Left ventricle myocardium superior (tissue), 1 donor: ENCODE data around the gene MAPK7. TPM values are rescaled to one million over a fixed set of nuclear protein-coding genes. Genes with fewer than 3 reads are reported as not detected.
A peak's percentile ranks its signal among the peaks of the same experiment; 100 is the strongest.

Experiments used
- ATAC-seq: fragments of 200-7000 bp; cut with Tn5 transposase; one replicate; pipeline ENCODE4 v1.9.1; 2020; ENCODE audit warnings: mild to moderate bottlenecking, moderate library complexity
- DNase-seq: peaks from one replicate; pipeline ENCODE4 v3.0.0-alpha.2; 2020
- intact Hi-C: fragments of 100-400 bp; cut with micrococcal nuclease; formaldehyde crosslinking; loops from one replicate; pipeline ENCODE4 v1.11.0; 2022
- total RNA-seq: library from RNA; stranded (reverse); fragmentation: NEBNext Ultra II Directional; extraction: Animal tissue kit (Norgen Biotek cat#: 25700); gene quantifications from one replicate; pipeline ENCODE4 v1.2.1, GENCODE V29; 2021
- donor health status: DM: no; HTN: yes; CAD: no; lungs with severe emphysema.

Gene MAPK7
- total RNA-seq, 1 donor from 2014 or later, result 10.7 TPM

DNA sequence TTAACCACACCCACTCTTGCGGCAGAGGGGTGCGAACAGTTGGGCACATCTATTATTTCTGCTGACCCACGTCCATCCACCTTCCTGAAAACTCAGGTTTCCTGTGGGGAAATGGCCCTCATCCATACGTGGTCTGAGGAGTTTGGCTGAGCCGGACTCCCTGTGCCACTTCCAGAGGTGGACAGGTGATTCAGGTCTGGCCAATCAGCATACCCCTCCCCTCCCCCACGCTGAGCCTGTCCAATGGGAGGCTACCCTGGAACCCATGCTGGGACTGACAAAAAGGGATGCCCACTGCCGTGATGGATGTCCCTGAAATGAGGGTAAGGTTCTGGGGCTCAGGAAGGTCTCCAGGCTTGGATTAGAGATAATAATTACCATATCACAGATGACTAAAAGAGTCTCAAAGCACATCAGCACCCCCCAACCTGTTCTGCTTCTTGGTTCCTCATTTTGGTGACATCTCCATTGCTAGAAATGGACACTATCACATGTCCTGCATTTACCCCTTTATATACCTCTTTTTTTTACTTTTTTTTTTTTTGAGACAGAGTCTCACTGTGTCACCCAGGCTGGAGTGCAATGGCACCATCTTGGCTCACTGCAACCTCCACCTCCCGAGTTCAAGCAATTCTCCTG, 5.3 kb upstream of the MAPK7 start:
- ATAC-seq (no peak), DNase-seq (no peak)
- intact Hi-C loops, result no loop called here

GRCh38 chr17:19374136-19374535, 4.2 kb upstream of the MAPK7 start:
- ATAC-seq, result no peak
- intact Hi-C loops, result no loop called here

DNA sequence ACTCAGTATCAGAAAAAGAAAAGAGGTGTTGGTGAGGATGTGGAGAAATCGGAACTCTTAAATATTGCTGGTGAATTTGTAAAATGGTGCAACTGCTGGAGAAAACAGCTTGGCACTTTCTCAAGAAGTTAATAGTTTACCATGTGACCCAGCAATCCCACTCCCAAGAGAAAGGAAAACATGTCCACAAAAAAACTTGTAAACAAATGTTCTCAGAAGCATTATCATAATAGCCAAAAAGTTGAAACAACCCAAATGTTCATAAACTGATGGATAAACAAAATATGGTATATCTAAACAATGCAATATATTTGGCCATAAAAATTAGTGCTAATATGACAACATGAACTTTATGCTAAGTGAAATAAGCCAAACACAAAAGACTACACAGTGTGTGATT, 2.6 kb upstream of the MAPK7 start:
- intact Hi-C loops, result no loop called here
- no peak for ATAC-seq
- no peak for DNase-seq

More at GRCh38 chr17:19374136-19374535, 4.2 kb upstream of the MAPK7 start:
- DNase-seq, result no peak

- intact Hi-C loops, result no loop called here
- DNase-seq (no peak), ATAC-seq (no peak)
Observed at GRCh38 chr17:19376811-19377210, 1.5 kb upstream of the MAPK7 start.

DNA sequence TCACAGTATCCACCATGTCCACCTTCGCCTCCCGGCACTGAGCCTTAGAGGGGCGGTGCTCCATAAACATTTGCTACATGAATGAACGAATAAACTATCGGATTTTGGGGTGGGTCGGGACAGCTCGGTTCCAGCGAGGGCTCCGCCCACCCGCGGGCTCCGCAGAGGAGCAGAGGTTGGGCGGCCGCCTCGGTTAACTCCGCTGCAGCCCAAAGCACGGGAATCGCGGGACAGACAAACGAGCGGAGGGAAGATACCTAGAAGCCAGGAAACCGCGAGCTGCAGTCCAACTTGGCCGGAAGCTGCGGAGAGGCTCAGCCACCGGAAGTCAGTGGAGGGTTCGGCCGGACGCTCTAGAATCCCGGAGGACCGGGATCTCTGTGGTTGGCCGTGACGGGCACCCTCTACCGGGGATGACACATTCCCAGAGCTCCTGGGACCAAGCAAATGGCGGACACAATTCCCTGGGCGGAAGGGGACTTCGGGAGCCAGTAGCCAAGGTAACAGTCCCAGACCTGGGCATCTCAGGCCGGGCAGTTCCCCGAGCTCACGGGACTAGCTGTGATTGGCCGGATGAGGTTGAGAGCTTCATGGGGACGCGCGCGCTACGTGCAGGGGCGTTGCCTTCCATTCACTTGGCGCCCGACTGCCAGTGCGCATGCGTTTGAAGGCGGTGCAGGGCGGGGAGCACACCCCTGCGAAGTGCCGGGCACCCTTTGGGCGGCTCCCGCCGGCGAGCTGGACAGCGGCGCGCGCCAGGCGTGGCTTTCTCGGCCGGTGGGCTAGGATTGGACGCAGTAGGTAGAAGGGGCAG, 489 bp upstream of the MAPK7 start:
- intact Hi-C loops, result no loop called here
- ATAC-seq (peak; percentile 93), DNase-seq (peak; percentile 99)

GRCh38 chr17:19379361-19380065, 1.2 kb downstream of the MAPK7 start:
- ATAC-seq (no peak), DNase-seq (no peak)
- intact Hi-C loops, result no loop called here

DNA sequence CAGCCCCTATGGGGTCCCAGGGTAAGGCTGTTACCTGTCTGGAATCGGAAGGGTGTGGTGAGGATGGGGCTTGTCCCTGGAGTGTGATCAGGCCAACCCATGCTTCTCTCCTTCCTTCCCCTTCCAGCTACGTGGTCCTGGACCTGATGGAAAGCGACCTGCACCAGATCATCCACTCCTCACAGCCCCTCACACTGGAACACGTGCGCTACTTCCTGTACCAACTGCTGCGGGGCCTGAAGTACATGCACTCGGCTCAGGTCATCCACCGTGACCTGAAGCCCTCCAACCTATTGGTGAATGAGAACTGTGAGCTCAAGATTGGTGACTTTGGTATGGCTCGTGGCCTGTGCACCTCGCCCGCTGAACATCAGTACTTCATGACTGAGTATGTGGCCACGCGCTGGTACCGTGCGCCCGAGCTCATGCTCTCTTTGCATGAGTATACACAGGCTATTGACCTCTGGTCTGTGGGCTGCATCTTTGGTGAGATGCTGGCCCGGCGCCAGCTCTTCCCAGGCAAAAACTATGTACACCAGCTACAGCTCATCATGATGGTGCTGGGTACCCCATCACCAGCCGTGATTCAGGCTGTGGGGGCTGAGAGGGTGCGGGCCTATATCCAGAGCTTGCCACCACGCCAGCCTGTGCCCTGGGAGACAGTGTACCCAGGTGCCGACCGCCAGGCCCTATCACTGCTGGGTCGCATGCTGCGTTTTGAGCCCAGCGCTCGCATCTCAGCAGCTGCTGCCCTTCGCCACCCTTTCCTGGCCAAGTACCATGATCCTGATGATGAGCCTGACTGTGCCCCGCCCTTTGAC, 2.4 kb downstream of the MAPK7 start:
- DNase-seq, result no peak
- ATAC-seq, result no peak

GRCh38 chr17:19381361-19381740, 3.1 kb downstream of the MAPK7 start:
- ATAC-seq (no peak), DNase-seq (no peak)
- intact Hi-C loops, result no loop called here

More for the DNA sequence above, 2.4 kb downstream of the MAPK7 start:
- intact Hi-C loops, result no loop called here

DNA sequence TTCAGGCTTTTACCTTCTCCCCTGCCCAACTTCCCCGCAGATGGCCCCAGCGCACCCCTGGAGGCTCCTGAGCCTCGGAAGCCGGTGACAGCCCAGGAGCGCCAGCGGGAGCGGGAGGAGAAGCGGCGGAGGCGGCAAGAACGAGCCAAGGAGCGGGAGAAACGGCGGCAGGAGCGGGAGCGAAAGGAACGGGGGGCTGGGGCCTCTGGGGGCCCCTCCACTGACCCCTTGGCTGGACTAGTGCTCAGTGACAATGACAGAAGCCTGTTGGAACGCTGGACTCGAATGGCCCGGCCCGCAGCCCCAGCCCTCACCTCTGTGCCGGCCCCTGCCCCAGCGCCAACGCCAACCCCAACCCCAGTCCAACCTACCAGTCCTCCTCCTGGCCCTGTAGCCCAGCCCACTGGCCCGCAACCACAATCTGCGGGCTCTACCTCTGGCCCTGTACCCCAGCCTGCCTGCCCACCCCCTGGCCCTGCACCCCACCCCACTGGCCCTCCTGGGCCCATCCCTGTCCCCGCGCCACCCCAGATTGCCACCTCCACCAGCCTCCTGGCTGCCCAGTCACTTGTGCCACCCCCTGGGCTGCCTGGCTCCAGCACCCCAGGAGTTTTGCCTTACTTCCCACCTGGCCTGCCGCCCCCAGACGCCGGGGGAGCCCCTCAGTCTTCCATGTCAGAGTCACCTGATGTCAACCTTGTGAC, 3.6 kb downstream of the MAPK7 start:
- DNase-seq, result no peak
- no peak for ATAC-seq
- intact Hi-C loops, result no loop called here

DNA sequence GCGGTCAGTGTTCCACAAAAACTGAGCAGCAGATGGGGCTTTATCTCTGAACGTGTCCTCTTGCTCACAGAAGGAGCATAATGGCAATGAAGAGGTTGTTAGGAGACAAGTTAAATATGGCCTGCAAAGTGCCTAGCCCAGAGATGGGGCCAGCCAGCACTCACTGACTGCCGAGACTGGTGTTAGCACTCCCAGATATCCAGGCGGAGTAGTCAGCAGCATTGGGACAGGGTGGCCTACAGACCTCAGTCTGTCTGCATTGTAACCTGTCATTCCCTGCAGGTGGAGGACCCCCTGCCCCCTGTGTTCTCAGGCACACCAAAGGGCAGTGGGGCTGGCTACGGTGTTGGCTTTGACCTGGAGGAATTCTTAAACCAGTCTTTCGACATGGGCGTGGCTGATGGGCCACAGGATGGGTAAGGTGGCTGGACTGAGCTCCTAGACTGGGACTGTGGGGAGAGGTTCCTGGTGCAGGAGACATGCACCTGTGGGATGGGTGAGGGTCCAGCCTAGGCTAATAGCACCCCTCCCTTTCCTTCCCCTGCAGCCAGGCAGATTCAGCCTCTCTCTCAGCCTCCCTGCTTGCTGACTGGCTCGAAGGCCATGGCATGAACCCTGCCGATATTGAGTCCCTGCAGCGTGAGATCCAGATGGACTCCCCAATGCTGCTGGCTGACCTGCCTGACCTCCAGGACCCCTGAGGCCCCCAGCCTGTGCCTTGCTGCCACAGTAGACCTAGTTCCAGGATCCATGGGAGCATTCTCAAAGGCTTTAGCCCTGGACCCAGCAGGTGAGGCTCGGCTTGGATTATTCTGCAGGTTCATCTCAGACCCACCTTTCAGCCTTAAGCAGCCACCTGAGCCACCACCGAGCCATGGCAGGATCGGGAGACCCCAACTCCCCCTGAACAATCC, 4.5 kb downstream of the MAPK7 start:
- intact Hi-C loops, result no loop called here
- ATAC-seq, result no peak
- DNase-seq, result no peak

DNA sequence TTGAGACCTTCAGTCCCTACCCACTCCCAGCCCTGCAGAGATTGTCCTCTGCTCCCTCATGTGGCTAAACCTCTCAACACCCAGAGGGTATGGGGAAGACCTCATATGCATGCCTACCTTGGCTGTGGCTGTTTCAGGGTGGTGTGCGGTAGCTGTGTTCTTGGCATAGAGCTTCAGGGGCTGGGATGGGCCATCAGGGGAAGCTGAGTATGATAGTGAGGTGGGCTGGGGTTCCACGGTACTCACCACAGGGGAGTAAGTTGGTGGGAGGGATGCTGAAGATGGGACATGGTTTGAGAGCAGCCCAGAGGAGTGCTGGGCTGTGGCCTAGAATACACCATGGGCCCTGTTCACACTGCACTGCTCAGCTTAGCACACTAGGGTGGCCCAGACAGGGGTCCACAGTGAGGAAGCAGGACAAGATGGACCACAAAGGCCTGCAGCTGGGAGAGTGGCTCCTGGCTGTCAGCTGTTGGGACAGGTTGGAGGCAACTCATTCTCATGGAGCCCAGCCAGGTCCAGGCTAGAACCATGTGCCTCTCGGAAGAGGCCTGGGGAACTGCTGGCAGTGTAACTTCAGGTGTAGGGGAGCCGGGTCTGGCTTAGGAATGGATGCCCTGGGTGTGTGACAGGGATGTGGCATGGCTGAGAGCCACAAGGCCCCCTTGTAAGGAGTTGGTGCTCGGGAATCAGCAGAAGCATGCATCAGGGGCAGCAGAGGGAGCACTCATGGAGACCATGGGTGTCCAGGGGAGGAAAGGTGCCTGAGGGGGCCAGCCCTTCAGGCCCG, 5.6 kb downstream of the MAPK7 start:
- intact Hi-C loops, result no loop called here
- ATAC-seq (peak; percentile 4), DNase-seq (peak; percentile 68)

DNA sequence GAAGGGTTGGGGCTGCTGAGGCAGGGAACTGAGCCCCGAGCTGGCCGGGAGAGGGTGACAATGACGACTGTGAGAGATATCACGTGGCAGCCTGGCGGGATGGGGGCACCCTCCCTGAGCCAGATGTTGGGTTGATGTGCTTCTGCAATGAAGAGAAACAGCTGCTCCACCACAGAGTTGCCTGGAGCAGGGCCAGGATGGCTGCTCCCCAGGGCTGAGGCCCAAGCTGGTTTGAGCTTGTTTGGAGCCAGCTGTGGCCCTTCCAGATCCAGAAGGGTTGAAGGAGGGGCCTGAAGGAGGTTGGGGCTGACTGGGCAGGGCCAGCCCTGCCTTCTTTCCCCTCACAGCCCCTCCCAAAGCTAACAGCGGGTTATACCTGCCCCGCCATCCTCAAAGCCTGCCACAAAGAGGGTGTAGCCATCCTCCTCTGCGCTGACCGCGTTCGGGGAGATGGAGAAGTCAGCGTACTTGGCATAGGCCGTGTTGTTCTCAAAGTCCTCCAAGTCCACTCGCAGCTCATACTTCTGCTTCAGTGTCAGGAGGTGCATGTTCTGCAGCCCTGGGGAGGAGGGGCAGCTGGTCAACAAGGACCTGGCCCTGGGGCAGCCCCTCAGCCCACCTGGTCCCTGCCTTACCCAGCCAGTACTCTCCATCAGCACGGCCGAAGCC, 6.6 kb downstream of the MAPK7 start:
- intact Hi-C loops, result no loop called here
- DNase-seq (peak; percentile 94), ATAC-seq (peak; percentile 71)

GRCh38 chr17:19385521-19385983, 7.3 kb downstream of the MAPK7 start:
- ATAC-seq (no peak), DNase-seq (no peak)
- intact Hi-C loops, result no loop called here

GRCh38 chr17:19386051-19386929, 8.0 kb downstream of the MAPK7 start:
- DNase-seq, result peak; percentile 76
- ATAC-seq, result peak; percentile 6
- intact Hi-C loops, result no loop called here
